HG02798 (cell line): ENCODE measurements around the gene KIAA1671.

Experiments used
- ATAC-seq: cut with Tn5 transposase; IDR thresholded peaks from one replicate; pipeline ENCODE4 v1.9.1; 2021; ENCODE audit warnings: mild to moderate bottlenecking; ENCODE audit not compliant: unreplicated experiment, poor library complexity

The KIAA1671 gene

DNA sequence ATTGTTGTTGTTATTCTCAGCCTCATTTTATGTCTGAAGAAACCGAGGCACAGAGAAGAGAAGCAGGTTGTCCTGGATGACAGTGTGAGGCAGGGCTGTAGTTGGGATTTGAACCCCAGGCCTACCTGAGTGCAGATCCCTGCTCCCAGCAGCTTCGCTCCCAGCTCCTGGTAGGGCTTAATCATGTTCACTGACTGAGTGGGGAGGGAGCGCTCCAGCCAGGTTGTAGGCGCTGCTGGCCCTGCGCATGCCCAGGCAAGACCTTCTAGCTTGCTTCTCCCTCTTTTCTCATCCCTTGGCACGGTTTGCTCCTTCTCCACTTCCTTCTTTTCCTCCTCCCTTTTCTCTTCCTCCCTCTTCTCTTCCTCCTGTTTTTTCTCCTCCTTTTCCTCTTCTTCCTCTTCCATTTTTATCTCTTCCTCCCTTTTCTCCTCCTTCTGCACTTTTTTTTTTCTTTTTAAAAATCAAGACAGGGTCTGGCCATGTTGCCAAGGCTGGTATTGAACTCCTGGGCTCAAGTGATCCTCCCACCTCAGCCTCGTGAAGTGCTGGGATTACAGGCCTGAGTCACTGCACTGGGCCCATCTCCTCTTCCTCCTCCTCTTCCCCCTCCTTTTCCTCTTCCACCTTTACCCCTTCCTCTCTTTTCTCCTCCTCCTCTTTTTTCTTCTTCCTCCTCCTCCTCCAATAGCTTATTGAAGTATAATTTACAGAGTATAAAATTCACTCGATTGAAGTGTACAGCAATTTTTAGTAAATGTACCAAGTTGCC is 109.3 kb downstream of the KIAA1671 start:
- no peak for ATAC-seq

DNA sequence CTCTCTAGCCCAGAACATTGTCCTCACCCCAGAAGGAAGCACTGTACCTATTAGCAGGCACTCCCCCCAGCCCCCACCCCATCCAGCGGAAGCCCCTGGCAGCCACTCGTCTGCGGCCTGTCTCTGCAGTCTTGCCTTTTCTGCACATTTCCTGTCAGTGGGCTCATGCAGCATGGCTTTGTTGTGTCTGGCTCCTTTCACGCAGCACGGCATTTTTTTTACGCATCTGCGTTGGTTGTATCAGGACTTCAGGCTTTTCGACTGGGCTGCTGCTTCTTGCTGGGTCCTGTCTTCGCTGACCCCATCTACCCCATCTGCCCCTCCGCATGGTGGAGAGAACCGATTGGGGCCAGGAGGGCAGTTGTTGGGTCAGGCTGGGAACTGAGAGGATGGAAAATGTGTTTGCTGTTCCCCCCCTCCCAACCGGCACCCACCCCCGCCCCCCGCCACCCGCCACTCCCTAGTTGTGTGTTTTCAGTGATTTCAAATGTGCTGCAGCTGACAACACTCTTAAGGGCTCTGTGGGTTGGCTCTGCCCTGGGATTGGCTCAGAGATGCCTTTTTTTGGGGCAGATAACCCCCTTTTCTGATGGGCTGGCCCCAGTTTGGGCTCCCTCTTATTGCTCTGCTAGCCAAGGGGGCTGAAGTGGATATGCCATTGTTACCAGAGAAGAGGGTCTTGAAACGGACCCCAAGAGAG is 110.0 kb downstream of the KIAA1671 start:
- no peak for ATAC-seq

DNA sequence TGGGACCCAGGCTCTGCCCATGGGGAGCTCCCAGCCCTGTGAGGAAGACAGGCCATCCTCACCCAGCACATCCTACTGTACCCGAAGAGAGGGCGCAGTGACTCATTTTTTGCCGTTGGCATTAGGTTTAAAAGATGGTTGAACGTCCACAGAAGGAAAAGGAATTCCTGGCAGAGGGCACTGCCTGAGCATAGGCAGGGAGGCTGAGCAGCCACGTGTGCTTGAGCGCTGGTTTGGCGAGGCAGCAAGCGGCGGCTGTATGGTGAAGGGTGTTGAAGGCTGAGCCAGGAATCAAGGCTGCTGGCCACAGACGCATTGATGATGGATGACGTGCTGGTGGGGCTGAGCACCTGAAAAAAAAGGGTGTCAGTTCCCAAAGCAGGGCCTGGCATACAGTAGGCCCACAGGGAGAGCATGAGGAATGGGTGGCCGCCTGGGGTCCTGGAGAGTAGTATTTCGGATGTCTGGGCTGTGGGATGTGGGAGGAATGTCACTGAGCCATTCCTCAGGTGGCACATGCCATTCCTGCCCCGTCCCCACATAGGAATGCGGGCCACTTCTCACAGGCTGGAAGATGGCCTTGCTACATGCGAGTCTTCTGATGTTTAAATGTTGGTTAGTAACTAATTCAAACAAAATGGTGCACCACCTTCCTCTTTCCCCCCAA is 112.5 kb downstream of the KIAA1671 start:
- ATAC-seq = no peak

DNA sequence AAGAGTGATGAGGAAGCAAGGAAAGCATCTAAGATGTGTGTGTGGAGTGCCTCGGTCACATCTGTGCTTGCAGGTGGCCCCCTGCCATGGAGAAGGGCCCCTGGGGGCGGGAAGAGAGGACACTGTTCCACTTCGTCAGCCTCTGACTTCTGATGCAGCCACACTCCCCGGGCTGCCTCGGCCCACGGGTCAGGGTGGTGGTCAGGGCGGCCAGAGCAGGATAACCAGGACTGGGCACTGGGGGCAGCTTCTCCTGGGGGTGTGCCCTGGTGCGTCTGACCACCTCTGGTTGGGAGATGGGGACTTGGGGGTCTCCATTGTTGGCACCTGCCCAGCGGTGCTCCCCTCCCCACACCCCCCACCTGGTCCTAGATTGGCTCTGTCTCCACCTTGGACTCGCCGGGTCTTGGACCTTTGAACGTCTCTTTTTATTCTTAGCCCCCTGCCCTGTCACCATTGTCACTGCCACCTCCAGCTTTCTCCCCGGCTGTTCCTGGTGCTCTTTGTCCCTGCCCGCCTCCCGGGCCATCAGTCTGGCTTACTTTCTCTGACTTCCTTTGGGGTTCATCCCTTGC is 114.4 kb downstream of the KIAA1671 start:
- no peak for ATAC-seq

DNA sequence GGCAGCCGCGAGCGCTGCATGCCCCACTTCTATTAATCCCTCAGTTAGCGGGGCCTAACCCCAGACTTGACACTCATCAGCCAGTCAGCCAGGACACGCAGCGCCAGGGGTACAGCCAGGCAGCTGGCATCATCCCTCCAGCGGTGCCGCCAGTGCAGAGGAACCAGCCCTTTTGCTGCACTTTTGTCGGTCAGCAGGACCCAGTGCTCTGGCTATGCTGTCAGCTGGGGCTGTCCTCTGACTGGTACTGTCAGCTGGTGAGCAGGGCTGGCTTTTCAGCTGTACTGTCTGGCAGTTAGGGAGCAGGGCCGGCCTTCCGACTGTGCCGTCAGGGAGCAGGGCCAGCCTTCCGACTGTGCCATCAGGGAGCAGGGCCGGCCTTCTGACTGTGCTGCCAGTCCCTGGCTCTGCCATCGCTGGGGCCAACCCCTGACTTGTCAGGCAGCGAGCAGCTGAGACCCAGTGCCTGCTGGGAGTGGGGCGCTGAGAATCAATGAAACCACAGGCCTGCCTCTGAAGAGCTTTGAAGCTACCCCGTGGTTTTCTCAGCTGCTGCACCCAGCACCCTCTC is 115.4 kb downstream of the KIAA1671 start:
- no peak for ATAC-seq

DNA sequence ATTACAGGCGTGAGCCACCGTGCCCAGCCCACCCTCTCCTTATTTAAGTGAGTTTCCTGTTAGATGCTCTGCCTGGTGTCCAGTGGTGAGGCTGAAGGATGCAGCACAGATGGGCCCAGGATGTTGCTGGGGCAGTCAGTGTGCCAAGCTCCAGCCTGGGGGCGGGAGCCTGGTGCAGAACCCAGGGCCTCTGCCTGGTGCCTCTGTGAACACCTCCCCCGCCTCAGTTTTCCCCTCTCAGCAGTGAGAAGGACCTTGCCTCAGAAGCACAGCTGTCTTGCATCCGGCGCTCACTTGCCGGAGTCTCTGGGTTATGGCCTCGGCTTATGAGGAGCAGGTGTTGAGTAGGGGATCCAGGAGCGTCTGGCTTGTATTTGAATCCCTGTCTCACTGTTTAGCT is 116.2 kb downstream of the KIAA1671 start:
- no peak for ATAC-seq

DNA sequence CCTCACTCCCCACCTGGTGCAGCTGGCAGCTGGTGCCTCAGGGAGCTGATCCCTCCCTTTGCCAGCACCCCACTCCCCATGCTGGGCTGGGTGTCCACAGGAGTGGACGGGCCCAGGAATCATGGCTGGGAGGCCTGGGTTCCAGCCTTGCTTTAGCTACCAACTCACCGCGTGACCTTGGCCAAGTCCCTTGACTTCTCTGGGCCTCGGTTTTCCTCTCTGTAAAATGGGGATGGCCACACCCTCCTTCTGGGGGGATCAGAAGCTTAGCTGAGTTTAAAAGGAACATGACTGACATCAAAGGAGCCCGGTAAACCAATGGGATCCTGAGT is 116.9 kb downstream of the KIAA1671 start:
- no peak for ATAC-seq

DNA sequence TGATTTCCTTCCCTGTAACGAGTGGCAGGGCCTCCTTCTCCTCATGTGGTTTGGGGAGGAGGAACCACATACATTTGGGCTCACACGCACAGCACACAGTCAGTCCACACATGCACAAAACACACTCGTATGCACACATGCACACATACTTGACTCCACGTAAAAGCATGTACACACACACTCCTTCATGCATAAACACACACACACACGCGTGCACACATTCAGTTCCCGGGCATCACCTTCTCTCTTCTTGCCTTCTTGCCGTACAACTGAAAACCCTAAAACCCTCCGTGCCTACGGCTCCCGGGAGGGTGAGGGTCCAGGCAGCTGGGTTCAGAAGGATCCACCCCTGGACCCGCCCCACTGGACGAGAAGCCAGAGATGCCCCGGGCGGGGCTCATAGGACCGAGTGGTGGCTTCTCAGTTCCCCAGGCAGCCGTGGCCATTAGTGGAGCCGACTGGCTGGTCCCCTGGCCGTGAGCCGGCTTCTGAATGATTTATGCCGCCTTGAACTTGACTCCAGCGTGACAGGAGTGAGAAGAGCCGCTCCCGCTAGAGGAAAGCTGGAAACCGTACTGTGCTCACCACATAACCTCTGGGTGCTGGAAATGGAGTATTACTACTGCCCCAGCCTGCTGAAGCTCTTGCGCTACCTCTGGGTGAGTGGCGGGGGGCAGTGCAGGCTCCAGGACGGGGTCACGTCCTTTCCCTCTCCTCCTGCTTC is 117.4 kb downstream of the KIAA1671 start:
- ATAC-seq = no peak

DNA sequence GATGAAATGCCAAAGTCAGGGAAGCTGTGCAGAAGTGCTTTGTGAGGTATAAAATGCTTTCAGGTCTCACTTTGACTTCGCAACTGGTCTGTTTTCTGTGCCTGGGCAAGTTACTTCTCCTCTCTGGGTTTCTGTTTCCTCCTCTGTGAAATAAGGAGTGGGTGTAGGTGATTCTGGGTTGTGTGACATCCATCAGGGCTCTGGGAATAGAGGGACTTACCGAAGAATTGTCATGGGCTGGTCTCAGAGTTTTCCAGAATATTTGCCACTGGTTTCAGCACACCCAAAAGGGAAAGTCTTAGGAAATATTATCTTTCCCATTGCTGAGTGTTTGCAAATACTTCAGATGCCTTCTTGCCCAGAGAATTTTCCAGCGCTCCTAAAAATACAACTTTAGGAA is 118.4 kb downstream of the KIAA1671 start:
- peak; percentile 43 for ATAC-seq

DNA sequence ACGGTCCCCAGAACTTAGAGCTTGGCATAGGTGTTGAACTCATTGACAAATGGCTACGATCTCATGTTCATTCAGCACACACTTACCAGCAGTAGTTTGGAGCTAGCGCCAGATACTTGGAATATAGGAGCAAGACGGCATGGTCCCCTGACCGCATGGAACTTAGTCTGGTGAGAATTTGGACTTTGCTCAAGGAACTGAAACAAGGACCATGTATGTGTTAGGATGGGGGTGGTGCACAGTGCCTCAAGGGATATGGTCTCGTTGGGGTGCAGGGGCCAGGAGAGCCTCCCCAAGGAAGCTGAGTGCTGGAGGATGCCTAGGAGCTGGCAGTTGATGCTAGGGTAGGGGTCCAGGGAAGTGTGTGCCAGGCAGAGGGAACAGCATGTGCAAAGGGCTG is 119.2 kb downstream of the KIAA1671 start:
- ATAC-seq = no peak

DNA sequence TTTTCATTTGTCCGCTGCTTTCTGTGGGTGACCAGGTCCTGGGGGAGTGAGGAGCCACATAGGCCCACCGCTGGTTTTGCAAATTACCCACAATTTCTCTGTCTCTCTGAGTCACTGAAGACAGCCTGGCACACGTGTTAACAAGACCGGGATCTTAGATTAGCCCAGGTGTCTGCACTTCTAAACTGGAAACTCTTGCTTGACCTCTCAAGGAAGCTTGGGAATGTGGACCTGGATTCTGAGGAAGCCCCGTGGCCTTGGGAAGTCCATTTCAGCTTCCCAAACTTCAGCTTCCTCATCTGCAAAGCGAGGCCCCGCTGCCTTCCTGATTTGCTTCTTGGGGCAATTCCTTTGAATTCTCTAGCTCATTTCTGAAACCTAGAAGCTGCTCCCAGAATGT is 119.9 kb downstream of the KIAA1671 start:
- ATAC-seq = no peak

DNA sequence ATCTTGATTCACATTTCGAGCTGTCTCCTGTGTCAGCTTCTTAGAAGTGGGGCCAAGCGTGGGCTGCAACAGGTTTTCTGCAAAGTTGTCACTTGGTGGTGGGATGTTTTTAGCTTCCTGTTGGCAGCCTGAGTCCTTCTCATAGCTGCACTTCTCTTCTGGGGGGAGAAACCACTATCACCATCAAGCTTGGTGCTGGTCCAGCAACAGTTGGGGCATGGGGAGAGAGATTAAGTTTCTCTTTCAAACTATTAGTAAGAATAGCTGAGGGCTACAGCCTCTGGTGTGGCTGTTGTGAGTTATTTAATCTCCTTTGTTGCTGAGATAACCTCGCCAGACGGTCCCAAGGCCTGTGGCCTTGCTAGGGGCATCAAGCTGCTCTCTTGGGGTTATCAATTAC is 123.8 kb downstream of the KIAA1671 start:
- no peak for ATAC-seq

DNA sequence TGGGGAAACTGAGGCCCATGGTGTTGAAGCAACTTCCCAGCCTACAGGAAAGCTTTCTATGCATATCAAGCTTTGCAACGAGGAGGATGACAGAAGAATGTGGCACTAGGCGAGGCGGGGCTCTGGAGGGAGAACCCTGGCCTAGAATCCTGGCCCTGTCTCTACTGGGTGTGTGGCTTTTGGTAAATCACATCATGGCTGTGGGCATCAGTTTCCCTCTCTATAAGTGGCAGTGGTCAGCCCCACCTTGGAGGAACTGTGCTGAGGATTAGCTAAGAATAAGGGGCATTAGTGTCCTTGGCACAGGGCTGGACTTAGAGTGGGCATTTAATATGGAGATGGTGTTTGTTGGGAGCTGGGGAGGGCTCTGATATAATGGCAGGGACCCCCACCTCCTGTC is 124.5 kb downstream of the KIAA1671 start:
- ATAC-seq = no peak

DNA sequence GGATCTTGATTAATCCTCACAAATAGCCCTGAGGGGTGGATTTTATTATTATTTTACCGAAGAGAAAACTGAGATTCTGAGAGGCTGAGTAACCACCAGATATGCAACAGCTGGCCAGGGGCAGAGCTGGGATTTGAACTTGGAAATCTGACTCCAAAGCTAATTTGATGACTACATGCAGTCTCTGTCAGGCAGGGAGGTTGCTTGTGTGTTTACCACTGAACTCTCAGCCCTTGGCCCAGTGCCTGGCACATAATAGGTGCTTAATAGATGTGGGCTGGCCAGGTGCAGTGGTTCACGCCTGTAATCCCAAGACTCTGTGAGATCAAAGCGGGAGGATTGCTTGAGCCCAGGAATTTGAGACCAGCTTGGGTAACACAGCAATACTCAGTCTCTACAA is 125.4 kb downstream of the KIAA1671 start:
- no peak for ATAC-seq

DNA sequence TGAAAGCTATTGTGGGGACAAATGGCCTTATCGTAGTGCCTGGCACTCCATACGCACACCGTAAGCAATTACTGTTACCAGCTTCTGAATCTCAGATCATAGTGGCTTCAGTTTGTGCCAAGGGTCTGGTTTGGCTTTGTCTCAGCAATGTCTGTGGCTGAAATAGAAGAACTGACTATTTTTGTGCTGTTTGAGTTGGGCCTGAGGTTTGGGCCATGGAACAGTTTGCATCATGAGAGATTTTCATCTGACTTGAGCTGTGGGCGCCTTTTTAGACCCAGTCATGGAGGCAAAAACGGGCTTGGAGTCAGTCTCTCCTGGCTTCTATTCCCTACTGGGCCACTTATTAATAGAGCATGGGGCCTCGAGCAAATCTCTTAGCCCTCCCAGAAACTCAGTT is 126.1 kb downstream of the KIAA1671 start:
- ATAC-seq = no peak

DNA sequence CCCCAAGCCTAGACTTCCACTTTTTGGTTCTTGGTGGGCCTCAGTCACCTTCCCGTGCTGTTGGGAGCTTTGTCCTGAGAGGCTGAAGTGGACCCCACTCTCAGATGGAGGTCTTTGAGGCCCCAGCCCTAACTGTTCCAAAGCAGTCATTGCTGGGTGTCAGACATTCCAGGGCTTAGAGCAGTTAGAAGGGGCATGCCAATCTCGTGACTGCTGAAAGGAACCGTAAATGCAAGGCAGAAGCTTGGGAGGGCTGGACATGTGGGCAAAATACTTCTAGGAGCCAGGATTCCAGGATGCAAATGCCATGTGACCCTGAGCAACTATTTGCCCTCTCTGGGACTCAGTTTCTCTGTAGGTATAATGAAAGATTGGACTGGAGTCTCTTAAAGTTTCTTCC is 128.3 kb downstream of the KIAA1671 start:
- ATAC-seq = no peak

DNA sequence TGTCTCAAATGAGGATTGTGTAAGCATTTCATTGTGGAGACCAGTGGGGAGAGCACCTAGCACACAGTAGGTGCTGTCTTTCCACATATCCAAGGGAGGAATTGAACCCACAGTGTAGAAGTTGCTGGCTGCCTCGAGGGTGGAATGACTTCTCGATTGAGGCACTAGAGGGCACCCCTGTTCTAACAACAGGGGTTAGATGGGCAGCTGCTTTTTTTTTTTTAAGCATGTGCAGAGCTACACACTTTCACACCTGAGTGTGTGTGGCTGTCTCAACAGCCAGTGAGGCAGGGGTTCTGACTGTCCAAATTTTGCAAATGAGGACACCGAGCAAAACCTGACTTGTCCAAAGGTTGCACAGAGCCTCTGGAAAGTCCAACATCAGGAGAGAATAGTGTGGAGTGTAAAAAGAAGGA is 128.9 kb downstream of the KIAA1671 start:
- ATAC-seq = no peak

DNA sequence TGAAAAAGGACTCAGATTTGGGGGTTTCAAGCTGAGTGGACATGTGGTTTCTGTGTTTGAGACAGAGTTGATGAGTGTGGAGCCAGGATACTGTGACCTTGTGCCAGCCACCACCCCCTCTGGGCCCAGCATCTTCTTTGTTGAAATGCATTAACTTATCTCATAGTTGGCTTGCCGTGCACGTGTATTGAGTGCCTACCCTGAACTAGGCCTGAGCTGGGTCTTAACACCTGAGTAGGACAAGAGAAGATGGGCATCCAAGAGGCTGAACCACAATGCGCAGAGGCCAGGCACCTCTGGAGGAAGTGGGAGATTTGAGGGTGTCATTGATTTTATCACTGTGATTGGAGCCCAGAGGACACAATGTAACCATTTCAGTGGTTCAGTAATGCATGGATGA is 129.6 kb downstream of the KIAA1671 start:
- no peak for ATAC-seq

DNA sequence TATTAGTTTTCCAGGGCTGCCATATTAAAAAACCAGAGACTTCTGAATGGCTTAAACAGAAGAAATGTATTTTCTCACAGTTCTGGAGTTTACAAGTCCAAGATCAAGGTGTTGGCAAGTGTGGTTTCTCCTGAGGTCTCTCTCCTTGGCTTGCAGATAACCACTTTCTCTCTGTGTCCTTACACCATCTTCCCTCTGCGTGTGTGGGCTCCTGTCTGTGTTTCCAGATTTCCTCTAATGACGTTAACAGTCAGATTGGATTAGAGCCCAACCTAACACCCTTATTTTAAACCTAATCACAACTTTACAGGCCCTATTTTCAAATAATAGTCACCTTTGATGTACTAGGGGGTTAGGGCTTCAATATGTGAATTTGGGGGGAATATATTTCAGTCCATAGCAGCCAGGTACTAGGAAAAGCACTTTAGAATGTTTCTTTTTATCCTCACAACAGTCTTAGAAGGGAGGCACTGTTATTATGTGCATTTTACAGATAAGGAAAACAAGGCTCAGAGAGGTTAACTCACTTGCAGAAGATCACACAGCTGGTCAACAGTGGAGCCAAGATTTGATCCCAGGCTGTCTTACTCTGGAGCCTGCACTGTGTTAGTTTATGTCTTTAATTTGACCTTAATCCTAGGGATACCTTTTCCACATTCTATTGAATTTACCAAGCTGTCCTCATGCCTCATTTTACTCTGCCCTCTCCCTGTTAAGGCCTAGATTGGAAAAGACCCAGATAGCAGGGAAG is 130.7 kb downstream of the KIAA1671 start:
- no peak for ATAC-seq

DNA sequence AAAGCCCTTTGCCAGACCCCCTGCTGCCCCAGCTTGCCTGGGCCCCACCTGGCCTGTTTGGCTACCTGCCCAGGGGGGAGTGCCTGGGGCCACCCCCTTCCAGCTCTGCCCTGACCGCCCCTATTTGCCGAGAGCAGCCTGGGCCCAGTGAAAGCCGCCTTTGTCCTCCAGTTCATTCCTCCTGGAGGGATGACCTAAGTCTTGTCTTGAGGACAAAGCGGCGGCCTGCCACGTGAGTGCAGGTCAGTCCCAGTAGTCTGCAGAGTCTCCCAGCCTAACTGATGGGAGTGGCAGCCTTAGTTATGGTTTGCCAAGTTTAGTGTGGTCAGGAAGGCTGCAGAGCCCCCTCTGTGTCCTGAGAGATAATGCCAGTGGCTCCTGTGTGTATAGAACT is 131.3 kb downstream of the KIAA1671 start:
- ATAC-seq = no peak
